NCI-H446 treated with DMSO at 0.1 percent for 48 hours (cell line): Measurements from ENCODE around the gene PIWIL4.
"Not testable (repeated sequence)": the region's sequence is repeated elsewhere in the genome, so short reads cannot be mapped to it uniquely, and the experiment has no call there.

ENCODE experiments used
- DNase-seq: peaks from one replicate; lab custom pipeline; 2025; lab: John Stamatoyannopoulos, UW

The PIWIL4 gene

DNA sequence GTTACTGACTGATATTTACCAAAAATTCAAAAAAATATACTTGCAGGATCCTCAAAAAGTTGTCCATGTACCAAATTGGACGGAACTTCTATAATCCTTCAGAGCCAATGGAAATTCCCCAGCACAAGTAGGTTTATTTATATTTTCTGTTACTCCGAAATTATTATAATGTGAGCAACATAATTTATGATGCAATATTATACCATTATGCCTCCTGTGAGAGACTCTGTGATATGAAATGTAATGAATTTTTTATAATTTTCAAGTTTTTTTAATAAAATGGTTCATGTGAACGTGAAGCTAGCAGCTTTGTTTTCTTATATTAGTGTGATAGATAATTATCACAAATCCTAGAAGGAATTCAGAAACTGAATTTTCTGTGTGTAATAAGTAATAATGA is 18.2 kb downstream of the PIWIL4 start:
- DNase-seq = no peak

DNA sequence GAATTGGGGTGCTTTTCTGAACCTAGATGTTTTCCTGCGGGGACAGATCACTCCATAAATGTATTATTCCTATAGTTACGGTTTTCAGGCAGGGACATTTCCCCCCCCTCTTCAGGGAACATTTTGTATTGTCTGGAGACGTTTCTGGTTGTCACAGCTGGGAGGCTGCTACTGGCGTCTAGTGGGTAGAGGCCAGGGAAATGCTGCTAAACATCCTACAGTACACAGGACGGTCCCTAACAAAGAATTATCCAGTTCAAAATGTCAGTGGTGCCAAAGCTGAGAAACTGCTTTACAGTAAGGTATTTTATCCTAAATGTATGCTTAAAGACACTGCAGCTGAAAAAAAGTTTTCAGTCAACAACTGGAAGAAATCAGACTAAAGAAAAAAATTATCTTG is 19.4 kb downstream of the PIWIL4 start:
- no peak for DNase-seq

DNA sequence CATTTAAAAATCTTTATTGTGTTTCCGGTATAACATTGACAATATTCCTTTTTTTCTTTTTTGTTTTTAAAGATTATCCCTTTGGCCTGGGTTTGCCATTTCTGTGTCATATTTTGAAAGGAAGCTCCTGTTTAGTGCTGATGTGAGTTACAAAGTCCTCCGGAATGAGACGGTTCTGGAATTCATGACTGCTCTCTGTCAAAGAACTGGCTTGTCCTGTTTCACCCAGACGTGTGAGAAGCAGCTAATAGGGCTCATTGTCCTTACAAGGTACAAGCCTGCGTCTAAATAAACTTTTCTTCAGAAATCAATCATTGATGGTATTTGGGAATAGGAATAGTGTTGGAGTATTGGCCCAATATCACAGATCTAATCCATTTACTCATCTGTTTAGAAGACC is 19.8 kb downstream of the PIWIL4 start:
- no peak for DNase-seq

DNA sequence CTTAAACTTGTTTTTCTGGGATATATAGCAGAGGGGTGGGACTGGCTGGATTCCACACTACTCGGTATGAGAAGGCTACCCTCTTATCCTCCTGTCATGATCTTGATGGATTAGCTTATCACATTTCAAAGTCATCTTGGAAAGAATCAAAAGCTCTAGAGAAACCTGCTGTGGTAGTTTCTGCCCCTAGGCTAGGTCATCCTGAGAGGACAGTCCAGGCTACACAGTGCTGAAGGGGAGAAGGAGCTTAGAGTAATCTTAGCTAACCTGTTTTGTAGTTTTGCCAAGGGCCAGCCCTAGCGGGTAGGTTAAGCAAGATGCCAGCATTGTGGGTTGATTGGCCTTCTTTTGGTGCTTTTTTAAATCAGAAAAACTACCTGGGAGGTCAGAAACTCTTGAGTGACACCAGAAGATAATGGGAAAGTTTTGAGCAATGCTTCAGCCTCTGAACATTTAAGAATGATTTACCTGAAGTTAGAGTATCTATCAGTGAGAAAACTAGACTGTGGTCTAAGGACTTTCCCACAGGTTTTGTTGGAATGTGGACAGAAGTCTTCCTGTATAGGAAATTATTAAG is 21.3 kb downstream of the PIWIL4 start:
- DNase-seq = no peak

DNA sequence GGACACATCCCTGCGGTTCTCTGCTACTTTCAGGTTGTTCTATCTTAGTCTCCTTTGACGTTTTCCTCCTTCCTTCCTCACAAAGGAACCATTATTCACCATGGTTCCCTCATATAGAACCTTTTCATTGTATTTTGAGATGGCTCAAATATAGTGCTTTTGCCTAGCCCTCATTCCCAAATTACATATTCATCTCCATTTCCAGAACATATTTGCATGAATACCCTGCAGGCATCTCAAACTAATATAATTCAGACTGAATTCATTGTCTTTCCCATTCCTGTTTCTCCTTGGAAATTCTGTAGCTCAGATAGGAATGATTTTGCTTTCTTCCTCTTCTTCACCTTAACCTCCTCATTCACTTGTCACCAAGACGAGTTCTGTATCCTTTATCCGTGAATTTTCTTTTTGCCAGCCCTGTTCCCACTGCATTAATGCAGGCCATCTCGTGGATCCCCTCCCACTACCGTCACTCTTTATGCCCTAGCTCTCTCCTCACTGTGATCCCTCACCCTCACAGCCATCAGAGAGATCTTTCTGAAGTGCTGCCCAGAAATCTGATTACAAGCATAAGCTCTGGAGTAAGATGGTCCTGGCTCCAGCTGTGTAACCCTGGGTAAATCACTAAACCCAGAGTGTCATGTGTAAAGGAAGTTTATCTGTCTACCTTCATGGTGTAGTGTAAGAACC is 23.3 kb downstream of the PIWIL4 start:
- DNase-seq = no peak

DNA sequence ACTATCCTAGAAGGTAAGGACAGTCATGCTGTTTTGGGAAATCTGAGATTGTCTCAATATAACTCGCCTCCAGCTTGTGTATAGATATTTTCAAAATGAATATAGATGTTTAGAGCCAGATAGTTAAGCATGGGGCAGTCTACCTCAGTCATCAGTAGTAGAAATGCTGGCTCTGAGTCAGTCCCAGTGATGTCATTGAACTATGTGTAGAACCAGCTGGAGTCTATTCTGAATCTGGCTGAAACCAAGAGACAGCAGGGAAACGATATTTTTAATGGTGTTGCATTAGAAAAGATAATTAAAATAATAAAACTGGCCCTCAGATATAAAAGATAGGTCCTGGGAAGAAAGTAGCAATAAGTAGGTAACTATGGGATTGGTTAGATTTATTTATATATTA is 25.9 kb downstream of the PIWIL4 start:
- no peak for DNase-seq

DNA sequence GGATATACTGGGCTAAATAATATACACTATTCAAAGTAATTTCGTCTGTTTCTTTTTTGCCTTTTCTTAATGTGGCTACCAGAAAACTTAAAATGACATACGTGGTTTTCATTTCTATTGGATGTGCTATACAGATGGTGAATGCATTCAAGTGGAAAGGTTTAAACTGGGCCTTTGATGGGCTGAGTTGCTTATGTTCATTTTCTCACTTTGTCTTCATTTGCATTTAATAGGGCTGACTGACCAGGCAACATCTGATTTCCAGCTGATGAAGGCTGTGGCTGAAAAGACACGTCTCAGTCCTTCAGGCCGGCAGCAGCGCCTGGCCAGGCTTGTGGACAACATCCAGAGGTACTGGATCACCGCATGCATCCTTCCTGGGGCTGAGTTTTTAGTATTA is 27.9 kb downstream of the PIWIL4 start:
- DNase-seq = no peak

DNA sequence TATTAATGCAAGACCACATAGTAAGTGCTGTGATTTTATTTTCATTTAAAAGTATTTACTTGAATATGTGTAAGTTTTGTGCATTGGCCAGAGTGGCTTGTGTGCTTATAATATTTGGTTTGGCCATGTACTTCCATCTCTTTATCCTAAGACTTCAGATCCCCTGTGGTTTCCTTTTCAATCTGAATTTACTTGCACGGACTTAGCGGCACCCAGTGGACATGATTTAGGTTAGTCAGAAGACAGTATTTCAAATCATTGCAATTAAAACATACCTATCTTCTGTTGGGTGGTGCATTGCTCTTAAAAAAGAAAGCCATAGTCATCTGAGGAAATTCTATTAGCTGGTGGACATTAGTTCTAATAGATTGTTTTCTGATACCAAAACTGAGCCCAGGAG is 30.7 kb downstream of the PIWIL4 start:
- DNase-seq = no peak

DNA sequence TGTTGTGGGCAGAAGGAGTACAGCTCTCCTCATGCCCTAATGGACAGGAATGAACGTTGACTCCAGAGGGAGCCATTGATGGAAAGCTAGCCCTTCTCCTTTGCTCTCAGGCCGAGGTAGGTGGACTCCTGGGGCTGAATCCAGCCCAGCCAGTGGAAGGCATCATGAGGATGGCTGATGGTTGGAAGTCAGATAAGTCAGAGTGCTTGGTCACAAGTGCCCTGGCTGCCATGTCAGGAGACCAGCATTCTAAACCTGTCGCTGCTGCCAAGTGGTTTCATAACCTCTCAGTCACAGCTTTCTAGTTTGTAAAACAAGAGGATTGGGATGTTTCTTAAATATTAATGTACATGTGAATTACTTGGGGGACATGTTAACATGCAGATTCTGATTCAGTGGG is 32.3 kb downstream of the PIWIL4 start:
- no peak for DNase-seq

DNA sequence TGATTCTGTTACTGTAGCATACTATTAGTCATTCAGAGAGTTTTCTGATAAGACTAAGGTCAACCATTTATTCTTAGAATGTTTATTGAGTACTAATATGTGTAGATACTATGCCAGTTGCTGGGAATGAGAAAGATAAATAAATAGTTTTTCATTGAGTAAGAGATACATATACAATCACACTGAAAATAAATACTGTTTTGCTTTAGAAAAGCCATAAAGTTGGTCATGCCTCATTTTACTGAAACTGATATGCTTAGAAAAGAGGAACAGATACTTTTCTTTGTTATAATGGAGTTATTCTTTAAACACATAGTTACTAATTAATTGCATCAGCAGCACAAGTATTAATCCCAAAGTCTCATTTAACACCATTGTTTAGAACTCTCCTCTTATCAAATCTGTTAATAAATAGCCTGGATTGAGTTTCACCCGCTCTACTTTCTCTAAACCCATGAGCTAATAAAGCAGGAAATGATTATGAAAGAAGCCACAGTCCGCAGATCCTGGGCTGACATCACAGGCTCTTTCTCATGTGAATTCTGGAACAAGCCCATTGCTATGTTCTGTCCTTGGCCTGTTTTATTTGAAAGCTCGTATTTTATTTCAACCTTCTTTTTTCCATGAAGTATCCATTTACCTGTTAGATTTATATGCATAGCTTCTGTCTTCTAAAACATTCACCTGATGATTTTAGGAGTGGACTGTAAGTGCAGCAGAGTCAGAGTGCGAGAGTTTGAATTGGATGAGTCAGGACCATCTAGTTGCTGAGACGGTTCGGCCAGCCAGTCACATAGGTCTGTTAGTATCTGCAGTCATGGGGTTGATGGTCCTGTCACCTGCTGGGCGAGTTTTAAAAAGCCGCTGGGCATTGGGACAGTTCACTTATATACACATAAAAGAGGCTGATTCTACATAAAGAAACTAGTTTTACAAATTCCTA is 35.5 kb downstream of the PIWIL4 start:
- DNase-seq = no peak

DNA sequence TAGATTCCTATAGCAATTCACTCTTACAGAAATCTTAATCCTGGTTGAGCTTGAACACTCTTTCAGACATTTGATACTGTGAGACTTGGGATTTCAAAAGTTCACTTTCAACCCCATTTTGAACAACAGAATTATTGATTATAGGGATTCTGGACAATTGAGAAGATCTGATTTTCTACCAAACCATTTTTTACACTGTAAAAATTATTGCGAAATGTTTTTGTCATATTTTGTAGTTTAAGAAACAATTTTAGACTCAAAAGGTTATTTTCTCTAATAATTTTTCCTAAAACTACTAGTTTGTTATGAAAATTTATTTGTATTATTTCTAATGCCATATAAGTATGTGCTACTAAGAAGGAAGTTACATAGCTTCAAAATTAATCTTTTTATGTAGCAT is 36.4 kb downstream of the PIWIL4 start:
- DNase-seq = no peak

DNA sequence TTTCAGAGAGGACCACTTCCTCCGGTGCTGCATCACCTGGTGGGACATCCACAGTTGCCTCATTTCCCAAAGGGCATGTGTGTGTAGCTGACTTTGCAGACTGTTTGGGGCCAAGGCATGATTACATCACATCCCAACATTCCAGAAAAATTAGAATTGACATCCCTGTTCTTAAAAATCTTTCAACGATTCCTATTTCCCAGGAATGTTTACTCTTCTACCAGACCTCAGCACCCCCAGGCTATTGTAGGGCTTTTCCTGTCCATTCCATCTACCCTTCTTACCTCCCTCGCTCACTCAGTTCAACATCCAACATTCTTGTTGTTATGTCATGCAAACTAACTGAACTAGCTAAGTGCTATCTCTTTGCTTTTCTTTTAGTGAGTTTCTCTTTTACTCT is 37.3 kb downstream of the PIWIL4 start:
- DNase-seq = no peak

DNA sequence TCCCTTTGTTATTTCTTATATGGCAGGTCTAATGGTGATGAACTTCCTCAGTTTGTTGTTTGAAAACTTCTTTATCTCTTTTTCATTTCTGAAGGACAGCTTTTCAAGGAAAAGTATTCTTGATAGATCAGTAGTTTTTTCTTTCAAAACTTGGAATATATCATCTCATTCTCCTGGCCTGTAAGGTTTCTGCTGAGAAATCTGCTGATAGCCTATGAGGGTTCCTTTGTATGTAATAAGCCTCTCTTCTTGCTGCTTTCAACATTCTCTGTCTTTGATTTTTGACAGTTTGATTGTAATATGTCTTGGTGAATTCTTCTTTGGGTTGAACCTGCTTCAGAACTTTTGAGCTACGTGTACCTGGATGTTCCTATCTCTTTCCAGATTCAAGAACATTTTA is 46.0 kb downstream of the PIWIL4 start:
- DNase-seq = no peak

DNA sequence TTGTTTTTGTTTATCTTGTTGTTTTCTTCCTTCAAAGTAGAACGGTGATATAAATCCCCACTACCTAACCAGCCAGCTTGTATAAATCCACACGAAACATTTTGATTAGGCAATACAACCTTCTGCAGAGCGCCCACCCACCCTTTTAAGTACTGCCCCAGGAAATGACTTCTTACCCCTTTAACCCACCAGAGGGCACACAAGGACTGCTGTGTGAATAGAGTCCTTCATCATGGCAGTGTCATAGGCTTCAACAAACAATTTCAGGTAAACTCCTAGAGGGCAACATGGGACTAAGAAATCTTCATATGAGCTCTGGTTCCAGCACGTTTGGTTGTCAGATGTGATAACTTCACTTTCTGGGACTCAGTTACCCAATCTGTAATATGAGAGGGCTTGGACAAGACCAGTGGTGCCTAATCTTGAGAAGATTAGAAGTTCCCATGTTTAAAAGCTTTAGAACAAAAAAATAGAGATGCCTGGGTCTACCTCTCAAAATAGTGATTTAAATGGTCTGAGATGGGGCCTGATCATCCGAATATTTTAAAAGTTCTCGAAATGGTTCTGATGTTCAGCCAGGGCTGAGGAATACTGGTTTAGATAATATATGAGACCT is 56.1 kb downstream of the PIWIL4 start:
- peak; percentile 78 for DNase-seq

DNA sequence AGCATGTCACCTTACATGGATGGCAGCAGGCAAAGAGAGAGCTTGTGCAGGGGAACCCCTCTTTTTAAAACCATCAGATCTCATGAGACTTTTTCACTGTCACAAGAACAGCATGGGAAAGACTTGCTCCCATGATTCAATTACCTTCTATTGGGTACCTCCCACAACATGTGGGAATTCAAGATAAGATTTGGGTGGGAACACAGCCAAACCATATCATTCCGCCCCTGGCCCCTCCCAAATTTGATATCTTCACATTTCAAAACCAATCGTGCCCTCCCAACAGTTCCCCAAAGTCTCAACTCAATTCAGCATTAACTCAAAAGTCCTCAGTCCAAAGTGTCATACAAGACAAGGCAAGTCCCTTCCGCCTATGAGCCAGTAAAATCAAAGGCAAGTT is 58.3 kb downstream of the PIWIL4 start:
- not testable (repeated sequence) for DNase-seq

DNA sequence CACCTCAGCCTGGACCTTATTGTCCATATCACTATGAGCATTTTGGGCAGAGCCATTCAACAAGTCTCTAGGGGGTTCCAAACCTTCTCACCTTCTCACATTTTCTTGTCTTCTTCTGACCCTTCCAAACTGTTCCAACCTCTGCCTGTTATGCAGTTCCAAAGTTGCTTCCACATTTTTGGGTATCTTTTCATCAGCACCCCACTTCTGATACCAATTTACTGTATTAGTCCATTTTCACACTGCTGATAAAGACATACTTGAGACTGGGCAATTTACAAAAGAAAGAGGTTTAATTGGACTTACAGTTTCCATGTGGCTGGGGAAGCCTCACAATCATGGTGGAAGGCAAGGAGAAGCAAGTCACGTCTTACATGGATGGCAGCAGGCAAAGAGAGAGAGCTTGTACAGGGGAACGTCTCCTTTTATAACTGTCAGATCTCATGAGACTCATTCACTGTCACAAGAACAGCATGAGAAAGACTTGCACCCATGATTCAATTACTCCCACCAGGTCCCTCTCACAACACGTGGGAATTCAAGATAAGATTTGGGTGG is 59.9 kb downstream of the PIWIL4 start:
- DNase-seq = not testable (repeated sequence)

DNA sequence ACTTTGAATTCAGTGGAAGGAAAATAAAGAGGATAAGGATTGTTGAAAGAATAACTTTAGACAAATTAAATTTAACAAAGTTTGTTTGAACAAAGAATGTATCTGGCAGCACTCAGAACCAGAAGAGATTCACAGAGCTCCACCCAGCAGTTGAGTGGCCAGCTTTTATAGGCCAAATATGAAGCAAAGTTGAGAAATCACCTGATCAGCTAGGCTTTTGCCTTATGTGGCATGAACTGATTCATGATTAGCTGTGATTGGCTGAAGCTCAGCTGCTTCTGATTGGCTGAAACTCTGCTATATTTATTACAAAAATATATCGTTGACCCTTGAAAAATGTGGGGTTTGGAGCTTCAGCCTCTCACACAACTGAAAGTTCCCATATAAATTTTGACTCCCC is 62.6 kb downstream of the PIWIL4 start:
- DNase-seq = no peak

DNA sequence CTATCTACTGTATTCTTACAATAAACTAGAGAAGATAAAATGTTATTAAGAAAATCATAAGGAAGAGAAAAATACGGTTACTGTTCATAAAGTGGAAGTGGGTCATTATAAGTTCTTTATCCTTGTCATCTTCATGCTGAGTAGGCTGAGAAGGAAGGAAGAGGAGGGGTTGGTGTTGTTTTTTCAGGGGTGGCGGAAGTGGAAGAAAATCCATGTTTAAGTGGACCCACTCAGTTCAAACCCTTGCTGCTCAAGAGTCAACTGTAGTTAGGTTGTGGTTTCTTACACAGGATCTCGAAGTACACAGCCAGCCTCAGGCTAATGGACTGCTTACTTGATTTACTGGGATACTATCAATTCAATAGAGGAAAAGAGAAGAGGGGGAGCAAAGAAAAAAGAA is 63.1 kb downstream of the PIWIL4 start:
- no peak for DNase-seq

DNA sequence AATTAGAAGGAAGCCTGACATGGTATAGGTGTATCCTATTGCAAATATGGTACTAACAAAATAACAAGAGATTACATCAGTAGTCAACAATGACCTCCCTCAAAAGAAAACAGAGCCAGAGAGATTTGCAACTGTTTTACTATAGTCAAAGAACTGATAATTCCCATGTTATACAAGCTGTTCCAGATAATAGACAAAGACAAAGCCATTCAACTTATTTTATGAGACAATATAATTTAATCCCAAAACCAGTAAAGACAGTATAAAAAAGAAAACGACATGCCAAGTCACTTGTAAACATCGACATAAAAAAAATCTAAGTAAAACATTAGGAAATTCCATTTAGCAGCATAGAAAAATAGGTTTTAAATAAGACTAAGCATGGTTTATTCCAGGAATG is 65.2 kb downstream of the PIWIL4 start:
- no peak for DNase-seq

DNA sequence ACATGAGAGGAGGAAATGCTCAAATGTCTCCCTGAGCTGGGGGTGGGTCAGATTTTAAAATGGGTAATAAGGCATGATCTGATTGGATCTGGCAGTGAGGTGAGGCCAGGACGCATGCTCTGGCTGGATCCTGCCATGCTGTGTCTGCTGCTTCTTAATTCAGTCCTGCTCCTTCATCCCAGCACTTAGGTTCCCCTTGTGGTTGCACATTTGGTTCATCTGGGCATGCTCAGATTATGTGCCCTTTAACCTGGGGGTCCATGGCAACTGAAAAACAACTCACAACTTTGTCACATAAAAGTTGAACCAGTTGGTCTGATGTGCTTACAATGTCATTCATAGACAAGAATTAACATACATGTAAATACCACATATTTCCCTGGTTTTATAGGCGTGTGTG is 67.9 kb downstream of the PIWIL4 start:
- no peak for DNase-seq

DNA sequence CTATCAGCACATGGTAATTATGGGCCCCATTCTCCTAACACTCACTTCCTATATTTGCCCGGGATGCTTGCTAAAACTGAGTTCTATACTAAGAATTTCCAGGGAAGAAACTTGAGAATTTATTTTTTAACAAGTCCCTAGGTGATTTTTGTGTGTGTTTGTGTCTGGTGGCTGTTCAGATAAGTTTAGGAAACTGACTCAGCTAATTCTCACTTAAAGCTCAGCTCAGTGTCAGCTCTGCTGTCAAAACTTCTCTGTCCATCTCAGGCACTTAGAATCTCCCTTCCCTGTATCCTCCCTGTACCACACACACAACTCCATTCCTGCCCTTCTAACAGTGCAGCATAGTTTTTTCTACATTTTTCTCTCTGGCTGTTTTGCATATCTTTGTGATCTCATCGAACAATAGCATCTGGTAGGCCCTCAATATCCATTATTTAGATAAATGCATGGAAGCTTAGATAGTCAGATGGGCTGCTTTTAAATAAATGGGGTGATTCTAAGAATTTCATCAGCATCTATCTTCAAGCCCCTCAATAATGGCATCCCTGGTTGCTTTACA is 69.3 kb downstream of the PIWIL4 start:
- DNase-seq = no peak

DNA sequence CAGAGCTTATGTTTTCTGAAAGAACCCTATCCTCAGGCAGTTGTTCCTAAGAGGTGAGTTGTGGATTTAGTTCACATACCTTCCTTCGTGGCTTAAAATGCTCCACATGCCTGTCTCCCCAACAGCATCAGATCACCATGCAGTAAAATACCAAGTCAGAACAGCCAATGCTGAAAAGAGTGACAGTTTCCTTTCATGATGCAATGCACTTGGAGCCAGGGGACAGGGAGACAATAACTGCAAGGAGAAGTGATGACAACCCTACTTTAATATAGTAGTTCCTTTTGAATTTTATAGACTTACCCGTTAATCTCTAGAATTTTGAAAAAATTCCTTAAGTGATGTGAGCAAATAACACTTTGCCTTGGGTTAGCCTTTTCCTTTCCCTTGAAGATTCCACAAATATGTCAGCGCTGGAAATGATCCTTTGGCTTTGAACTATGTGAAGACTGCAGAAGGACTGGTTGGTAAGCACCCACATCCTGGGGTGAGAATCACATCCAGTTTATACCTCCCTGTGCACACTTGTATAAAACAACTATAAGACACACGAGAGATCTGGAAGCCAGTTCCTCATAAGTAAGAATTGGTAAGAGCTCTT is 71.2 kb downstream of the PIWIL4 start:
- no peak for DNase-seq
